CD4-positive, alpha-beta T cell (primary cell): ENCODE data around the gene CHMP1A. TPM values are rescaled to one million over a fixed set of nuclear protein-coding genes. Genes with fewer than 3 reads are reported as not detected.

Experiments used
- ATAC-seq: fragments of 200-7000 bp; cut with Tn5 transposase; one replicate; pipeline ENCODE4 v1.10.0; 2022; ENCODE audit warnings: mild to moderate bottlenecking; ENCODE audit not compliant: poor library complexity
- CTCF ChIA-PET: fragments of 350-600 bp; sonication (Branson Sonifier 250); formaldehyde crosslinking; loops from one replicate; lab custom pipeline; 2021; ENCODE audit warnings: antibody characterized with exemption, inconsistent platforms; lab: Charles Lee
- POLR2A ChIA-PET: fragments of 350-600 bp; sonication (Branson Sonifier 250); formaldehyde crosslinking; loops from one replicate; lab custom pipeline; 2021; ENCODE audit warnings: antibody characterized with exemption, inconsistent platforms; lab: Charles Lee
- DNase-seq, 14 experiments: peaks; one replicate each; pipeline ENCODE4 v3.0.0-alpha.2; 2013 to 2020; ENCODE audit warnings: mixed read lengths in 2 of 14
- H3K27ac ChIP-seq, 2 donors: one replicate each; pipeline versions ENCODE4 v1.5.1 to v1.7.0; 2013; ENCODE audit warnings: low read length in 2 of 2, low read depth in 1 of 2, mild to moderate bottlenecking in 1 of 2
- H3K27me3 ChIP-seq, 2 experiments: 1 replicate in 1 of 2; 2 replicates in 1 of 2; pipeline versions ENCODE4 v1.6.1 to v1.7.0; 2013; ENCODE audit warnings: low read length in 2 of 2, control low read depth in 1 of 2, mild to moderate bottlenecking in 1 of 2, moderate library complexity in 1 of 2; ENCODE audit not compliant: insufficient read depth in 2 of 2, control insufficient read depth in 1 of 2
- H3K36me3 ChIP-seq: one replicate; pipeline ENCODE4 v1.6.1; 2013; ENCODE audit warnings: low read length, control low read depth; ENCODE audit not compliant: insufficient read depth
- H3K4me1 ChIP-seq: one replicate; pipeline ENCODE4 v1.6.1; 2013; ENCODE audit warnings: low read length, control low read depth; ENCODE audit not compliant: insufficient read depth
- H3K4me3 ChIP-seq: one replicate; pipeline ENCODE4 v1.5.1; 2013; ENCODE audit warnings: mild to moderate bottlenecking, low read length, moderate library complexity
- H3K9me3 ChIP-seq, 2 experiments: 1 replicate in 1 of 2; 2 replicates in 1 of 2; pipeline versions ENCODE4 v1.6.1 to v1.7.0; 2013; ENCODE audit warnings: low read length in 2 of 2, mild to moderate bottlenecking in 2 of 2, control low read depth in 1 of 2, moderate library complexity in 1 of 2; ENCODE audit not compliant: control insufficient read depth in 1 of 2, insufficient read depth in 1 of 2
- H3K27ac Mint-ChIP-seq: one replicate; pipeline ENCODE4 v1.8.0; 2020; ENCODE audit warnings: mixed read lengths
- H3K27me3 Mint-ChIP-seq: one replicate; pipeline ENCODE4 v1.8.0; 2021; ENCODE audit warnings: mixed read lengths
- H3K36me3 Mint-ChIP-seq: one replicate; pipeline ENCODE4 v1.8.0; 2021; ENCODE audit warnings: low read depth, mixed read lengths
- H3K4me1 Mint-ChIP-seq: one replicate; pipeline ENCODE4 v1.8.0; 2021; ENCODE audit warnings: low read depth, mixed read lengths
- H3K4me3 Mint-ChIP-seq: one replicate; pipeline ENCODE4 v1.8.0; 2020; ENCODE audit warnings: mild to moderate bottlenecking, mixed read lengths
- H3K9me3 Mint-ChIP-seq: one replicate; pipeline ENCODE4 v1.8.0; 2020; ENCODE audit warnings: mixed read lengths
- intact Hi-C, 2 experiments: fragments of 100-400 bp; cut with DNase I in 1 of 2; cut with micrococcal nuclease in 1 of 2; formaldehyde crosslinking; loops; one replicate each; pipeline versions ENCODE4 v1.15.1 to v1.9.0; 2023 to 2025; cut with DNase I, micrococcal nuclease
- total RNA-seq, 174 experiments: library from RNA in 2 of 174; stranded (reverse) in 2 of 174; gene quantifications; one replicate each; pipeline ENCODE4 v1.2.3 and lab custom pipeline; 2021 to 2026
- TF ChIP-seq, protein P1 (sequence below): fragments of 200-600 bp; IDR thresholded peaks from one replicate; pipeline ENCODE4 v1.8.0; 2022; ENCODE audit warnings: antibody characterized with exemption, mild to moderate bottlenecking

CHMP1A gene
- total RNA-seq, 2 experiments from 2014 or later, result 54.7 to 55.9 TPM

GRCh38 chr16:89604764-89605163, 52.7 kb downstream of the CHMP1A start:
- Mint-ChIP-seq H3K36me3 (no peaks in the 10 kb centered on the region), H3K27me3 (no peaks in the 10 kb centered on the region), H3K4me3 (no peak overlapping the region), H3K27ac (no peak overlapping the region), H3K9me3 (no peaks in the 10 kb centered on the region), H3K4me1 (peaks cover 12% of the 10 kb centered on the region)
- DNase-seq, result no peak
- H3K27ac ChIP-seq, result no peak overlapping the region
- CTCF ChIA-PET, result no interaction called here
- POLR2A ChIA-PET, result no interaction called here
- H3K4me1 ChIP-seq, result peaks cover 14% of the 10 kb centered on the region
- no peak overlapping the region for H3K4me3 ChIP-seq
- TF ChIP-seq, protein P1, sequence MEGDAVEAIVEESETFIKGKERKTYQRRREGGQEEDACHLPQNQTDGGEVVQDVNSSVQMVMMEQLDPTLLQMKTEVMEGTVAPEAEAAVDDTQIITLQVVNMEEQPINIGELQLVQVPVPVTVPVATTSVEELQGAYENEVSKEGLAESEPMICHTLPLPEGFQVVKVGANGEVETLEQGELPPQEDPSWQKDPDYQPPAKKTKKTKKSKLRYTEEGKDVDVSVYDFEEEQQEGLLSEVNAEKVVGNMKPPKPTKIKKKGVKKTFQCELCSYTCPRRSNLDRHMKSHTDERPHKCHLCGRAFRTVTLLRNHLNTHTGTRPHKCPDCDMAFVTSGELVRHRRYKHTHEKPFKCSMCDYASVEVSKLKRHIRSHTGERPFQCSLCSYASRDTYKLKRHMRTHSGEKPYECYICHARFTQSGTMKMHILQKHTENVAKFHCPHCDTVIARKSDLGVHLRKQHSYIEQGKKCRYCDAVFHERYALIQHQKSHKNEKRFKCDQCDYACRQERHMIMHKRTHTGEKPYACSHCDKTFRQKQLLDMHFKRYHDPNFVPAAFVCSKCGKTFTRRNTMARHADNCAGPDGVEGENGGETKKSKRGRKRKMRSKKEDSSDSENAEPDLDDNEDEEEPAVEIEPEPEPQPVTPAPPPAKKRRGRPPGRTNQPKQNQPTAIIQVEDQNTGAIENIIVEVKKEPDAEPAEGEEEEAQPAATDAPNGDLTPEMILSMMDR, result no peak
- no peak for ATAC-seq
- H3K27me3 ChIP-seq, result no peaks in the 10 kb centered on the region
- intact Hi-C loops, result no loop called here
- H3K36me3 ChIP-seq, result no peaks in the 10 kb centered on the region
- H3K9me3 ChIP-seq, result no peaks in the 10 kb centered on the region

- H3K27ac ChIP-seq, result no peak overlapping the region
- no peaks in the 10 kb centered on the region for H3K27me3 ChIP-seq
- no peak for DNase-seq
- Mint-ChIP-seq H3K27ac (no peak overlapping the region), H3K4me3 (no peak overlapping the region), H3K27me3 (no peaks in the 10 kb centered on the region), H3K36me3 (no peaks in the 10 kb centered on the region), H3K4me1 (peaks cover 12% of the 10 kb centered on the region), H3K9me3 (no peaks in the 10 kb centered on the region)
- no peak for ATAC-seq
- no peaks in the 10 kb centered on the region for H3K9me3 ChIP-seq
- ChIA-PET CTCF (no interaction called here), POLR2A (no interaction called here)
- no peak overlapping the region for H3K4me3 ChIP-seq
- peaks cover 21% of the 10 kb centered on the region for H3K4me1 ChIP-seq
- no peaks in the 10 kb centered on the region for H3K36me3 ChIP-seq
- intact Hi-C loops, result no loop called here
- TF ChIP-seq, protein P1, result no peak
These were observed 54.4 kb downstream of the CHMP1A start for GRCh38 chr16:89602952-89603590.

DNA sequence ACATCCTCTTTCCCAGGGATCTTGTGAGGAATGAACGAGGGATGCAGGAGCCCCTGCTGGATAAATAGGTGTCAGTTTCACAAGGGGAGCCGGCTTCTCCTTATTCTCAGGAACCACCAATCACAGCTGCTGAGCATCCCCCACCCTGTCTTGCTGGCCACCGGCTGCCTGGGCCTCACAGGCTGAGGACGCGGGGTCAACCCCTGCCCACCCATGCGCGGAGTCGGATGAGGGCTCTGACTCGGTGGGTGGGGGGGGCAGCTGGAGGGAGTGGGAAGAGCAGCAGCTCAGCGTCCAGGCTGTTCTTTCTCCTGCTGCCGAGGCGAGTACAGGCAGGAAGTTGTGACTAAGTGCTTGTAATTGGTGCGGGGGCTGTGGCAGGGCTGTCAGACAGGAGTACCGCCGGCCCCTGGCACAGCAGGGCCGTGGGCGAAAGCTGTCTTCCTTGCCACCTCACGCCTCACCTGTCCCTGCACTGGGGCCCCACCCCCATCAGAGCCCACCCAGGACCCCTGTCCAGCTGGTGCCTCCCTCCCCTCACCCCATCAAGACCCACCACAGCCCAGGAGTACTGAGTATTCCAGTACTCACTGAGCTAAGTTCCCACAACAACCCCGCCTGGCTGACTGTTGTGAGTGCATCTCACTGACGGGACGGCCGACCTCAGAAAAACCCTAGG, 55.1 kb downstream of the CHMP1A start:
- Histone ChIP-seq H3K36me3 (no peaks in the 10 kb centered on the region), H3K27me3 (no peaks in the 10 kb centered on the region), H3K4me1 (peaks cover 21% of the 10 kb centered on the region), H3K4me3 (peak overlapping the region; percentile 3), H3K27ac (no peak overlapping the region), H3K9me3 (no peaks in the 10 kb centered on the region)
- peak in 12 of 14 experiments; percentile 28 to 72 (median 52) for DNase-seq
- no peaks in the 10 kb centered on the region for H3K9me3 Mint-ChIP-seq
- H3K27me3 Mint-ChIP-seq, result no peaks in the 10 kb centered on the region
- peak; percentile 81 for ATAC-seq
- peak overlapping the region; percentile 51 for H3K4me3 Mint-ChIP-seq
- ChIA-PET POLR2A (no interaction called here), CTCF (interaction anchor here (0.6 kb wide), 1 partner anchor 94 kb away, joined by 4 read pairs; no protein-coding TSS in a partner anchor)
- H3K27ac Mint-ChIP-seq, result no peak overlapping the region
- peaks cover 12% of the 10 kb centered on the region for H3K4me1 Mint-ChIP-seq
- intact Hi-C loops, result no loop called here
- no peaks in the 10 kb centered on the region for H3K36me3 Mint-ChIP-seq
- TF ChIP-seq, protein P1, result no peak
